GM19099 (cell line): ENCODE data around the gene TMEM245.

Source experiments
- POLR2A ChIP-seq: IDR thresholded peaks from 3 replicates; pipeline ENCODE4 v1.6.1; 2011; ENCODE audit warnings: low read depth; ENCODE audit not compliant: insufficient read length; ENCODE audit errors: extremely low read depth

Gene TMEM245

DNA sequence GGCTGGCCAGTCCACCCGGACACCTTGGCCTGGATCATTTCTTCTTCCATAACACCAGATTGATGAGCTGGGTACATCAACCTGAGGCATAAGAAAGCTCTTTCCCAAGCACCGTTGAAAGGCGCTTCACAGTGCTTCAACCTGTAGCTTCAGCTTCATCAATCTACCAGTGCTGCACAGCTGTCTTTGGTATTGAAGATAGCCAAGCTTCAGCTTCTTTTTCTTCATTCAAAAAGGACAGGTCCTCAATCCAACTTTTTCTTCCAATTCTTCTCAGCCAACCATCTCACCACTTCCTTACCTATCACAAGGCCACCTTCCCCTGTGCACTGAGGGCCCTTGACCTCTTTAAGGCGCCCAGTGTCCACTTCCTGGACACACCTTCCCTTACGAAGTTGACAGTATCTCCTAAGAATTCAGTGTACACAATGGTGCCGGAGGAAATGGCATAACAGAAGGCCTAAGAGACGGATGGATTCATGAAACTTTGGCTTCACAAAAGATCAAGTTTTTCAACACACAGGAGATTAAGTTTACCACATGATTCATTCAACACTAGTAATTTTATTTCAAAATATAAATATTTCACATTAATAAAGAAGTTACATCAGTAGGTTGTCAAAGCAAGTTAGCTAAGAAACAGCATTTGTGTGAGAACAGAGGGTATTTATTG lies 105.0 kb downstream of the TMEM245 start:
- TF ChIP-seq POLR2A = no peak

DNA sequence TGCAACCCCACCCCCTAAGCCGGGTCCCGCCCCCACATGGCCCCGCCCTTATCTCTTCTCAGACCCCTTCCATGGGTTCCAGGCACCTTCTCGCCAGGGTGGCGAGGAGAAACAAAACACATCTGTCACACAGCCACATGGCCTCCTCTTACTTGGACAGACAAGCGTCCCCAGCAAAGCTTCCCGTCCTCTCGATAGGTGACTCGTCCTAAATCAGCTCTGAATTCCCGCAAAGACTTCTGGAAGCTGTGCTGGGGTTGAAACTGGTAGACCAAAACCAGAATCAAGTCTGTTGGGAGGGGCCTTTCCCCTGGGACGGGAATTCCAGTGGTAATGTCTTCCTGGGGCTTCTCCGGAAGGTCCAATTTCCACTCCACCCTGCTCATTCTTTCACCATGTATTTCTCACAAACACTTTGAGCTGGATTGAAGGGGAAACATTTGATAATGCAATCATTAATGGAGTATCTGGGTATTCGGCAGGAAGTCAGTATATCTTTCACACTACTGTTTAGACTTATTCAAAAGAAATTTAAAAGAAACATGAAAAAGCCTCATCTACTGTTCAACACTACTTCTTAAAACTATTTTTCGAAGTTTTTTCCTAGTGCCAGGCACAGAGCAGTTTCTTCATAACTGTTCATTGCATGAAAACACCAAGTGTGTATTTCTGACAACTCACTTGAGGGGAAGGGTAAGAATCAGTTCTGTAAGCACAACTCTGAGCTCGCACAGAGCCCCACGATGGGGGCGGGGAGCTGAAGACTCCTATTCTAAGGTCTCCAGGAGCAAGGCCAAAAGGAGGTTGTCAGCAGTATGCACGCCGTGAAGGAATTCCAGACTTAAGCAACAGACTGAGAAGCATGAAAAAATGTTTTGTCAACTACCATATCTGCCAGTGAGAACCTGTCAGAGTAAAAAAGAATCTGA lies 105.8 kb downstream of the TMEM245 start:
- TF ChIP-seq POLR2A = no peak

DNA sequence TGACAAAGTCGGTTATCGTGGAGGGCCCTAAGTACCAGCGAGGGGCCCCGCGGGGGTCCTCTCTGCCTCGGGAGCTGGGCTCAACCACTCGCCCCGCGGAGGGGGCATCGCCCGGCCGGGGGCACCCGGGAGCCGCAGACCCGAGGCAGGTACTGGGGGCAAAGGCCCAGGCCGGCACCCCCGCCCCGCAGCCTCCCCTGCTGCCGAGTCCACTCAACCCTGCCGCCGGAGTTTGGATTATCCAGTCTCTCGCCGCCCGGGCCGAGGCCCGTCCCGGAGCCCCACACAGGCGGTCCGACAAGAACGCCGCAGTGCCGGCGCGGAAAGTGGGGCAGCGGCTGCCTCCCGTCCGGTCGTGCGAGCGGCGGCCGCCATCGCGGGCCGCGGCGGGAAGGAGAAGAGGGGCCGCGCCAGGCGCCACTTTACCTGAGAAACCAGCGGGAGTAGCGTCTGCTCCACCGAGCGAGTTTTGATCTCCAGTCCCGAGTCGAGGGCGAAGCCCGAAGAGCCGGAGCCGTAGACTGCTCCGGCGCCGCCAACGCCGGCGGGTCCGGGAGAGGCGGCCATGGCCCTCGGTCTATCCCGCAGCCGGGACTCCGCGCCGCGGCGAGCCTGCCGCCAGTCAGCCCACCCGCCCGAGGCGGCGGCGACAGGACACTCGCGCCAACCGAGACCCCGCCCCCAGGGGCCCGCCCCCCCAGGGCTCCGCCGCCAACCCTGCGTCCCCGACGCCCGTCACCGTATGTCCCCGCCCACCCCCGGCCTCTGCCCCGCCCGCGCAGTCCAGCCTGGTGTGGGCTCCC lies 106.7 kb downstream of the TMEM245 start, which contains the start of gene CTNNAL1:
Gene CTNNAL1, minus strand, starts transcription at position 624 of the 803 bp plus-strand sequence. Its CDS starts 57 bp downstream, at position 567.
- TF ChIP-seq POLR2A = peak; percentile 74

DNA sequence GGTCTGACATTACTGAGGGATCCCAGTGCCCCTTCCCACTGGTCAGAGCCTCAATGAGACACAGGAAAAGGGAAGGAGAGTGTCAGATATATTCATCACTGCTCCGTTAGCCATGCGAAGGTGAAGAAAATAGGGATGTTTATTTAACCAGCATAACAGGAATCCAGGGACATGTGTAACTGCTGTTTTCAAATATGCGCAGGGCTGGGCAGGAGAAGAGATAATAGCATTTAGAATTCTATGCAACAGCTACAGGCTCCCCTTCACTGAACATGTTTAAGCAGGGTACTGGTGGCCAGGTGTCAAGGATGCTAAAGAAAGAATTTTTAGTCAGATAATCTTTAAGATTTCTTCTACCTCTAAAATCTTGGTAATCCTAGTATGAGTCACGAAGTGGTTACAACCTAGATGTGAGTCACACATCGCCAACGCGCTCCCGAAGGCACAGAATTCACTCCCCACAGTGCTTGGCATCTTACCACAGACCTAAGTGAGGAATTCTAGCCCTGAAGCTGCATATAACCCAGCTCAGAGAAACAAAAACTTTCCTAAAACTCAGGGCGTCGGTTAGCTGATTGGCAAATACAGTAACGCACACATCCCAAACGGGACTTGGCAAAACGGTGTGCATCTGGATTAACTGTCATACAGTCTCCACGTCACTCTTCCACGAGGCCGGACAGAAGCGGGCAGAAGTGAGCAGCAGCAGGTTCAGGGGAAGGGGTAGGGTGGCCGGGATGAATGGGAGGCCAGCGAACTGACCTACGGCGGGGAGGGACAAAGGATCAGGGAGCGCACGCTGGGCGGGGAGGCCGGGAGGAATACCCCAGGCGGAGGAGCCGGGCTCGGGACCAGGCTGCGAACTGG lies 107.5 kb downstream of the TMEM245 start:
- no peak for TF ChIP-seq POLR2A

DNA sequence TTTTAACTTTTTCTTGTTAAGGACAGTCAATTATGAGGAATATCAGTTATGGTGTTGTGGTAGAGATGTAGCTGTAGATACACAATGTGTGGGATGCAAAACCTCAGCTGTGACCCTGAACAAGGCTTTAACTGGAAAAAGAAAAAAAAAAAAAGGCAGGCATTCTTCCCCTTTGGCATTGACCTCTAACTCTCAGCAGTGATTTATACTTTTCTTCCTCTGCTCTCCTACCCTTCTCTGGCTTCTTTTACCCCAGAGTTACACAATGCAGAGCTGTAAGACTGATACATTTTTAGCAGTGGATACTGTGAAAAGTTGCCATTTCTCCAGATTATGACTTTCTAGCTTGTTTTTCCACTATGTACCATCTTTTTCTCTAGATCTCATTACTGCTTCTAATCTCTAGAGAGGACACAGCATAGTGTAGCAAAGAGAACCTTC lies 108.5 kb downstream of the TMEM245 start:
- no peak for TF ChIP-seq POLR2A

DNA sequence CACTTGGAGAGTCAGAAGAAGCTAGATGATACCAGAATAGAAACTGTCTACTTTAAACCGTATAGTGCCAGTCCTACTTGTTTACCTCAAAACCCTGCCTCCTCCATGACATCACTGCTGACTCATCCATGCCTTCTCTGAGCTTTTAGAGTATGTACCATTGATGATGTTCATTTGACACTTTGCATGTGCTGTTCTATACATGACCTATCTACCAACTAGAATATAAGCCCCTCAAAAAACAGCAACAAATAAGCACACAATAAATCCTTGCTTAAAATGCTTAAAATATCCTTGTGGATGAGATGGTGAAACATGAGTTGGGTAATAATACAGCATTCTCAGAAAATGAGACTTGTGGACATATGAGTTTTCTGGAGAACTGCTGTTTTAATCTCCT lies 109.0 kb downstream of the TMEM245 start:
- no peak for TF ChIP-seq POLR2A

DNA sequence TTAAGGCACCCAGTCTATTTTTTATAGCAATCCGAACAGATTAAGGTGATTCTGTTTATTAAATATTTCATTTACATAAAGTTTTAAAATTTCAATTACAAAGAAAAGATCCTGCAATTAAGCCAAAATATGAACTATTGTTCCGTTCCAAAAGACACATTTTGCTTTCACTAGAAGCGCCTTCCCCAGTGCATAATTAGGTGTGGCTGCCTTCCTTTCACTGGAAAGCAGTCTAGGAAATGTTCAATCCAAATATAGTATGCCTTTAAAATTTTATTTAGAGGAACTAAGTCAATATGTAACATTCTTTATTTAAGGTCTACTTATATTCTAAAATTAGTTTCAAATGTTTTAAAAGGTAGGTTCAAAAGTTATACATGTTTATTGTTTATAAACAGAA lies 114.1 kb downstream of the TMEM245 start:
- no peak for TF ChIP-seq POLR2A

DNA sequence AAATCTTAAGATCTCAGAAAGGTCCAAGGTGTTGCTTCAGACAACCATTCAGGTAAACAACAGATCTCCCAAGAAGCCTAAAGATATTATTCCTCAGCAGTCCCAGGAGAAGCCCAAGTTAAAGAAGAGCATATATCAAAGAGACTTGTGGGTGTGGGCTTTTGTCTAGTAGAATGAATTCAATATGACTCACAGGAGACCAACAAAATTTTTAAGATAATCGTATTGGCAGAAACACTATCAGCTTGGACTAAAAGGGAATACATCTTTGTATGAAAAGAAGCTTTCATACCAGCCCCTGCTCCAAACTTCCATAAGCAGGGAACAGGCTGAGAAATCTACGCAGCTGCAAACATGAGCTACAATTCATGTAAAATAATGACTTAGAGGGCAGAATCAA lies 116.6 kb downstream of the TMEM245 start:
- no peak for TF ChIP-seq POLR2A

DNA sequence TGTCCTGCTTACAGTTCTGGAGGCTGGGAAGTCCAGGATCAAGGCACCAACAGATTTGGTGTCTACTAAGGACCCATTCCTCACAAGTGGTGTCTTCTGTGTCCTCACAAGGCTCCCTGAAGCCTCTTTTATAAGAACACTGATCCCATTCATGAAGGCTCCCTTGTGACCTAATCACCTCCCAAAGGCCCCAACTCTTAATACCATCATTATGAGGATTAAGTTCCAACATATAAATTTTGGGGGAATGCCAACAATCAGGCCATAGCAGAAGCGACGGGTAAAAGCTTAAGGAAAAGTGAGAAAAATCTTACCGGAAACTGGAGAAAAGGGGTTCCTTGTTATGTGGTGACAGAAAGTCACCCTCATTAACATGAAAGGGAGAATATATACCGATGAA lies 117.6 kb downstream of the TMEM245 start:
- no peak for TF ChIP-seq POLR2A

DNA sequence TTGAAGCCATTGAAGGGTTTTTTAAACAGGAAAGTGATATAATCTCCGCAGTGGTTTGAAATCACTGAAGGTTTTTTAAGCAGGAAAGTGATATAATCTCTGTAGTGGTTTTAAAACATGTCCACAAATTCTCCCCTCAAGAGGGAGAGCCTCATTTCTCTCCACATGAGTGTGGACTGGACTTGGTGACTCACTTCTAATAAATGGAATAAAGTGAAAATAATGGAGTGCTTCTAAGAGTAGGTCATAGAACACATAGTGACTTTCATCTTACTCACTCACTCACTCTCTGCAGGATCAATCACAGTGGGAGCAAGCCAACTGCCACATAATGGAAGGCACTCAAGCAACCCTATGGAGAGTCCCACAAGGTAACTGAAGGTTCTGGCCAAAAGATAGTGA lies 118.5 kb downstream of the TMEM245 start:
- TF ChIP-seq POLR2A = no peak

DNA sequence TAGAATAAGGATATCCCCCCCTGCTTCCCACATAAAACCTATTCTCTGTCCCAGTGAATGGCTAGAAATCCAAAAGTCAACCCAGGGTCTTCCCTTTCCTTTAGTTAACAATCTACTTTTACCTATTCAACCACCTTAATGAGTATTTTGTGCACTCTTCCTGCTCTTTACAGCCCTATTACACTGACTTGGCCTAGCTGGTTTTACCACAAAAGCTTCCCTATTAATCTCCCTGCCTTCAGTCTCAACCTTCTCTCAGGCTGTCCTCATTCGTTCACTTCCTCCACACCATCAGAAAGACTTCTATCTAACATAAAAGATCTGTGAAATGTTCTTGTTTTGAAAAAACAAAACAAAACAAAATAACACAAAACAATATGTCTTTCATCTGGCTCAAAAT lies 122.6 kb downstream of the TMEM245 start:
- no peak for TF ChIP-seq POLR2A

DNA sequence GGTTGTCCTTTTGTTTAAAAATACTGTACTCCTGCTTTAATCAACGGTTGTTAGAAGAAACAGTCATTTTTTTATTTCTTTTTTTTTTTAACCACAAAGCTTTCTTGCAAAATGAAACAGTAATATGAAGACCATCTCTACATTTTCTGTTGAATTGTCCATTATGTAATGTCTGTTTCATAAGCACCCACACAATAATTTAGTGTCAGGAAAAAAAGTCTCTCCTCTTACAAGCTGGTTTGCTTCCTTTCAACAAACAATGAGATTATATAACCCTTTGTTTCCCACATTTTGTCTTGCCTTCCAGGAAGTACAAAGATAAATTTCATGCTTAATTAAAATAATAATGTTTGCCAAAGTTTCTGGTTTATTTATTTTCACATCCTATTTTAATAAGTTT lies 123.1 kb downstream of the TMEM245 start:
- no peak for TF ChIP-seq POLR2A

DNA sequence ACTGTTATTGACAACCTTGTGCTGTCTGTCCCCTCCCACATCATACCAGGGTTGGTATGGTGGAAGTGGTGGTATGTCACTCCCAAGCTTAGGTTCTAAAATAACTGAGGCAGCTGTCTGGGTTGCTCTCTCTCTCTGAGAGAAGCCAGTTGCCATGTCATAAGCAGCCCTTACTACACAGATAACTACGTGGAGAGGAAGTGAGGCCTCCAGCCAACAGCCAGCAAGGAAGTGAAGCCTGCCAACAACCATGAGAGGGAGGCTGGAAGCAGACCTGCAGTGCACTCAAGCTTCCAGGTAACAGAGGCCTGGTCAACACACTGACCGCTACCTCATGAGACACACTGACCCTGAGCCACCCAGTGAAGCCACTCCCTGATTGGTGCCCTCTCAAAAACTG lies 125.1 kb downstream of the TMEM245 start:
- TF ChIP-seq POLR2A = no peak

DNA sequence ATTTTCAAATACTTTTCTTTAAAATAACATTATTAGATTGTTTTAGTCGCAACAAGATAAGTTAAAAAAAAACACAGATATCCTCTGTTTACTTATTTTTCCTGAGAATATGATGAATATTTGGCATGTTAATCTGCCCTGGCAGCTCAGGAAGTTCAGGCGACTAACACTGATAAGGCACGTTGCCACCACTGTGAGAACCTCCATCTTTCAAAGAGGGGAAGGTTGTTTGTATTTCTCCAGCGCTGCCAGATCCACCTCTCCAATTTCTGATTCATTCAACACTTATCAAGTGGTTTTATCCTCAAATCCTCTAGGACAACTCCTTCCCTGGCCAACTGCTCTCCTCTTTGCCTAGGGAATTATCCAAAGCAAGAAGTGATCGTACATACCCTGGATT lies 128.3 kb downstream of the TMEM245 start:
- no peak for TF ChIP-seq POLR2A
